GM18951 (cell line): ENCODE data around the gene LINGO3.

Source experiments
- POLR2A ChIP-seq: IDR thresholded peaks from 4 replicates; pipeline ENCODE4 v1.6.1; 2011; ENCODE audit warnings: mild to moderate bottlenecking; ENCODE audit not compliant: insufficient read length, insufficient read depth; ENCODE audit errors: extremely low read depth
- in situ Hi-C: fragments of 300-500 bp; cut with MboI; formaldehyde crosslinking; loops from one replicate; pipeline ENCODE4 v1.12.0; 2022; ENCODE audit warnings: low sequenced_read_pairs, mixed read lengths, inconsistent platforms; ENCODE audit not compliant: unreplicated experiment

The LINGO3 gene

DNA sequence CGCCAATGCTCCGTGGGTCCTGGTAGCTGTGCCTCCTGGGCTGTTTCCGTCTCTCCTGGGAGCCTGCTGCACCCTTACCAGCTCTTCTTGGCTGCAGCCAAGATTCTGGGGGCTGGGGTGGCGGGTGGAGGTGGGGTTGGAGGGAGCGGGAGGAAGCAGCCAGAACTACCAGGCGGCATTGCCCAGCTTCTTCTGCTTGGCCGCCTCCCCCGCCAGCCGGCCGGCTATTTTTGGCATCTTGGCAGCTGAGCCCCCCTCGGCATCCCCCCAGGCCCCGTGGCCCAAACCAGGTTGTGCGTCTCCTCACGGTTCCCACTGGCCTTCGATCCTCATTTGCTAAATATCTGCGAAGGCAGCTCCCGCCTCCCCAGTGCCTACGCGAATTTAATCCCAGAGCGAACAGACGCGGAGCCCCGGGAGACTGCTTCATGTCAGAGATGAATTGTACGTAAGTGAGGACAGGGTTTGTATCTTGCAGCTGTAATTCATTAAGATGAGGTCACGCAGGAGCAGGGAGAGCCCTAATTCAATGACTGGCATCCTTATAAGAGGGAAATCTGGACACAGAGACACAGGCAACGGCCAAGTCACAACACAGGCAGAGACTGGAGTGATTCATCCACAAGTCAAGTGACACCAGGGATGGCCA lies 13.1 kb downstream of the LINGO3 start:
- in situ Hi-C loops, result loop anchor here (25.0 kb wide), 1 partner anchor 317 kb away; no protein-coding TSS in a partner anchor
- TF ChIP-seq POLR2A, result no peak

DNA sequence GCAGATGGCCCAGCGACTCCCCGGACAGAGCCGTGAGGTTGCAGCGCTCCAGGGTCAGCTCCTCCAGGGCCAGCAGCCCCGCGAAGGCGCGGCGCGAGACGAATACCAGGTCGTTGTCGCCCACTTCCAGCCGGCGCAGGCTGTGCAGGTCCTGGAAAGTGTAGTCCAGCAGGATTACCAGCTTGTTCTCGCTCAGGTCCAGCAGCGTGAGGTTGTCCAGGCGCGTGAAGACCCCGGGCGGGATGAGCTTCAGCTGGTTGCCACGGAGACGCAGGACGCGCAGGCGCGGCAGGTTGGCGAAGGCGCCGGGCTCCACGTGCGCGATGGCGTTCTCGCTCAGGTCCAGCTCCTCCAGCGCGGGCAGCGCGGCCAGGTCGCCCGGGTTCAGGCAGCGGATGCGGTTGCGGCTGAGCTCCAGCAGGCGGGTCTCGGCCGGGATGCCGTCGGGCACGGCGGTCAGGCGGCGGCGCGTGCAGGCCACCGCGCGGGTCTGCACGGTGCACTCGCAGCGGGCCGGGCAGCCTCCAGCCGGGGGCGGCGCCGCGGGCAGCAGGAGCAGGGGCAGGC lies 16.7 kb downstream of the LINGO3 start:
- no peak for TF ChIP-seq POLR2A
- in situ Hi-C loops, result loop anchor here (25.0 kb wide), 1 partner anchor 321 kb away; no protein-coding TSS in a partner anchor

DNA sequence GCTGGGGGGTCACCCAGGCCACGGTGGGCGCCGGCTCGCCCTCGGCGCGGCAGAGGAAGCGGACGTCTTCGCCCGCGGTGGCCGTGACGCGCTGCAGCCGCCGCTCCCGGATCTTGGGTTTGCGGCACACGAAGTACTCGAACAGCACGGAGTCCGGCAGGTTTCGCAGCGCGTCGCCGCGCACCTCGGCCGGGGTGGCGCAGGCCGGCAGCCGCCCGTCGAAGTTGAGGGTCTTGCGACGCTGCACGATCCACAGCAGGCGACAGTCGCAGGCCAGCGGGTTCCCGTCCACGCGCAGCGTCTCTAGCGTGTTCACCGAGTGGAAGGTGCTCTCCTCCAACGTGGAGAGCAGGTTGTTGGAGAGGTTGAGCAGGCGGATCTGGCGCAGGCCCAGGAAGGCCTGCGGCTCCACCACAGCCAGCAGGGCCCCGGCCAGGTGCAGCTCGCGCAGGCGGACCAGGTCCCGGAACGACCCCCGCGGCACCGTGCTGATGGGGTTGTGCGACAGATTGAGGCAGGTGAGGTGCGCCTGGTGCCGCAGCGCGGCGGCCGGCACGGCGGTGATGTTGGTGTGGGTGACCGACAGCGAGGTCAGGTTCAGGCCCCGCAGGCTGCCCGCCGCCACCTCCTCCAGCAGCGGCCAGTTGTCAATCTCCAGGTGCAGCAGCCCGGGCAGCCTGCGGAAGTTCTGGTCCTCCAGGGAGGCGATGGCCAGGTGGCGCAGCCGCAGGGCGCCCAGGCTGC lies 17.3 kb downstream of the LINGO3 start:
- in situ Hi-C loops, result loop anchor here (25.0 kb wide), 1 partner anchor 322 kb away; no protein-coding TSS in a partner anchor
- no peak for TF ChIP-seq POLR2A

DNA sequence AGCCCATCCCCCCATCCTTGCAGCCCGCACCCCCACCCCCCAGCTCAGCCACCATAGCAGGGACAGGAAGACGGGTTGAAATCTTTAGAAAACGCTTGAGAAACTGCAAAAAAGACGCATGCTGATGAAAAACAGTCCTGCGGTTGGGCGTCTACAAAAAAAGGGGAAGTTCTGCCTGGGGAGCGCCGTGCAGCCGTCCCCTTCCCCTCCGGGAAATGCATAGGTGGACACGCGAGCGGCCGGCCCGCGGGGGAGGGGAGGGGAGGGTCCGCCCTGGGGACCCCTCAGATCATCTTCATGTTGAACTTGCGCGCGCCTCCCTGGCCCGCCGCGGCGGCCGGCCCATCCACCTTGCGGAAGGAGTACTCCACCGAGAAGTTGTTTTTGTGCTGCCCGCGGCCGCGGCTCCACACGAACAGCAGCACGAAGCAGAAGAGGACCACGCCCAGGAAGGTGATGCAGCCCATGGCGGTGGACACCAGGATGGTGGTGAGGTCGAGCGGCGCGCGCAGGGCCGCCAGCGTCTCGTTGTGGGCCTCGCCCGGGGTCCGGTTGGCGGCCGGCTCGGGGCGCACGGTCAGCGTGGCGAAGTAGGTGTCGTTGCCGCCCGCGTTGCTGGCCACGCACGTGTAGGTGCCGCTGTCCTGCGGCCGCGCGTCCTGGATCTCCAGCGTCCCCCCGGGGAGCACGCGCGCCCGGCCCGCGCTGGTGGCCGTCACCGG lies 18.1 kb downstream of the LINGO3 start:
- in situ Hi-C loops, result loop anchor here (25.0 kb wide), 1 partner anchor 322 kb away; no protein-coding TSS in a partner anchor

DNA sequence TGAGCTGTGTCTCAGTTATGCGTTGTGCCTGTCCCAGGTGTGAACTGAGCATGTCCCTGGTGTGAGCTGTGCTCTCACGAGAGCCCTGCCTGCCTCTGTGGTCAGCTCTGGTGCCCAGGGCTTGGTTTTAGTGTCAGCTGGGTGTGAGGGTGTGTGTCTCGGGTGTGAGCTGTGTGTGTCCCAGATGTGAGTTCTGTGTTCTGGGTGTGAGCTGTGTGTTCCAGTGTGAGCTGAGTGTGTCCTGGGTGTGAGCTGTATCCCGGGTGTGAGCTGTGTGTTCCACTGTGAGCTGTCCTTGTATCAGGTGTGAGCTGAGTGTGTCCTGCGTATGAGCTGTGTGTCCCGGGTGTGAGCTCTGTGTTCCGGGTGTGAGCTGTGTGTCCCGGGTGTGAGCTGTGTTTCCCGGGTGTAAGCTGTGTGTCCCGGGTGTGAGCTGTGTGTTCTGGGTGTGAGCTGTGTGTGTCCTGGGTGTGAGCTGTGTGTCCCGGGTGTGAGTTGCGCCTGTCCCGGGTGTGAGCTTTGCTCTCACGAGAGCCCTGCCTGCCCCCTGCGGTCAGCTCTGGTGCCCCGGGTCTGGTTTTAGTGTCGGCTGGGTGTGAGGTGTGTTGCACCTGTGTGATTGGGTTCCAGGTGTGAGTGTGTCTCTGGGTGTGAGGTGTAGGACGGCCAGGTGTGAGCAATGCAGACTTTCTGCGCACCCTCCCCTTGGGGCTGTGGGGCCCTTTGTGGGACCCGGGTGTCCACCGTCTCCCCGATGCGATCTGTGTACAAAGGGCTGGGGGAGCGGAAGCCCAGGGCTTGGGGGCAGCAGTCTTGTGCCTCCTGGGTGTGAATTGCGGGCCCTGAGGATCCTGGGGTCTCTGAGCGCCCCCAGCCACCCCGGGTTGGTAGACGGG lies 18.9 kb downstream of the LINGO3 start:
- no peak for TF ChIP-seq POLR2A
- in situ Hi-C loops, result loop anchor here (25.0 kb wide), 1 partner anchor 323 kb away; no protein-coding TSS in a partner anchor

More for the DNA sequence above, 18.1 kb downstream of the LINGO3 start:
- no peak for TF ChIP-seq POLR2A

DNA sequence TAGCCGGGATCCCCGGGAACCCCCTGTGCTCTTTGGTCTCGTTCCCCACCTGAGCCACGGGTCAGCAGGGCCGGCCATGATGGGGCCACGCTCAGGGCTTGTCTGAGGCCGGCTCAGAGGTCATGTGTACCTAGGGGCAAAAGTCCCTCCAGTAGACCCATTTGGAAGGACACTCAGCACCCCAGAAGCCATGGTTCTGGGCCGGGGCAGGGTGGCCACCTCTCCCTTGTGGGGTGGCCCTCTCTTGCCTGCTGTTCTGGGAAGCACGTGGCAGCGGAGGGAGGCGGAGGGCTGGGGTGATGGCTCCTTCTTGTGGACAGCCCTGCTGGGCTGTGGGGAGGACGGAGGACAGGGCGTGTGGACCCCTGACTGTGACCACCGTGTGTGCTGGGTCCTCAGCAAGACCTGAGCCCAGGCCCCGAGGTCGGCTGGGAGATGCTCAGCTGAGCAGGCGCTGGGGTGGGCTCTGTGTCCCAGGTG lies 19.6 kb downstream of the LINGO3 start:
- in situ Hi-C loops, result loop anchor here (25.0 kb wide), 1 partner anchor 324 kb away; no protein-coding TSS in a partner anchor
- no peak for TF ChIP-seq POLR2A

DNA sequence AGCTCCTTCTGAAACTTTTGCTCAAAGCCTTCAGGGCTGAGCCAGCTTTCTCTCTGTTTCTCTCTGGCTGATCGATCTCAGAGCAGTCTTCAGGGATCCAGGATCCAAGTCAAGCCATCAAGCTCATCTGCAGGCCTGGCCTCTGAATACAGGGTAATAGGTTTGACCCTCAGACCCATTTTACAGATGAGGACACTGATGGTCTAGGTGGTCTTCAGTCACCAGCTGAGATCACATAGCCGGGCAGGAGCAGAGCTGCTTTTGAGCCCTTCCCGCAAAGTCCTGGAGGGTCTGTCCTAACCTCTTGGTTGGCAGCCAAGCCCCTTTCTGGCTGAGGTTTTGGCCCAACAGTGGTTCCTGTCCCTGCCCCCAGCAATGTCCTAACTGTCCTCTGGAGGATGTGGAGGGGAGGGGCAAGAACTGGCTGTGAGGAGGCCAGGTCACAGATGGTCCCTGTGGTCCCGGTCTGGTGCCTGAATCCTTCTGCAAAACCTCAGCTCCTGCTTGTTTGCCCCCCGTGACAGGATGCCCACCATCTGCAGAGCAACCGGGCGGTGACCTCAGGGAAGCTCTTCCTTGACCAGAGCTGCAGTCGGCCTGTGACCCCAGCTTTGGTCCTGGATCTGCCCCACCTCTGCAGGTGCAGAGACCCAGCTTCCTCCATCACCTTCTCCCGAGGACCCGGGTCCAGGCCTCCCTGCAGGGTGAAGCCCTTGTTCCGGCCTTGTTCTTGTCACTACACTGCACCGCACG lies 20.2 kb downstream of the LINGO3 start:
- in situ Hi-C loops, result loop anchor here (25.0 kb wide), 1 partner anchor 325 kb away; no protein-coding TSS in a partner anchor
- no peak for TF ChIP-seq POLR2A

DNA sequence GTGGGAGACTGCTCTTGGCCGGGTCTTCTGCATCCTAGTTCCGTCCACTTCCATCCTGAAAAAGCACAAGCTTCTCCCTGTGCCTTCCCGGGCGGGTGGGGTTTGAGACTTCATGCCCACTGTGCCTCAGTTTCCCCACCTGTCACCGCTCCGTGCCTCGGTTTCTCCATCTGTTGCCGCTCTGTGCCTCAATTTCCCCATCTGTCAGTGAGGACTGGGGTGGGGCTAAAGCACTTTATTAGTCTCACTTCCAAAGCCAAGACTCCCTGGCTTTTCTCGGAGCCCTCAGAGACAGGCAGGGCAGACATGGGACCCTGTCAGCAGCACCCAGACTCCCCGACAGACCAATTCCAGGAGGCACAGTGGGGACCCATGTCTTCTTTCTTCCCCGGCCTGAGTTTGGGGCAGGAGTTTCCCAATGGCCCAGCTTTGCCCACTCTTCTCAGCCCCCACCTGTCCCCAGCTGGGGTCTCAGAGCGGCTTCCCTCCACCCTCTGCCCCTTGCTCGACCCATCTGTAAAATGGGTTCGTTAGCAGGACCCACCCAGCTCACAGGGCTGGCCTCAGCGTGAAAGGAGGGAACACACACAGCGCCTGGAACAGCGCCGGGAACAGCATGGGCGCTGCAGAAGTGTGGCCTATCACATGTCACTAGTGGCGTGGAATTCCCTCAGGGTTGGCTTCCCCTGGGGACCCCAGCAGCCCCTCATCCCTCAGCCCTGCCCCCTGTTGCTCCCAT lies 21.4 kb downstream of the LINGO3 start:
- no peak for TF ChIP-seq POLR2A
- in situ Hi-C loops, result loop anchor here (25.0 kb wide), 1 partner anchor 326 kb away; no protein-coding TSS in a partner anchor

DNA sequence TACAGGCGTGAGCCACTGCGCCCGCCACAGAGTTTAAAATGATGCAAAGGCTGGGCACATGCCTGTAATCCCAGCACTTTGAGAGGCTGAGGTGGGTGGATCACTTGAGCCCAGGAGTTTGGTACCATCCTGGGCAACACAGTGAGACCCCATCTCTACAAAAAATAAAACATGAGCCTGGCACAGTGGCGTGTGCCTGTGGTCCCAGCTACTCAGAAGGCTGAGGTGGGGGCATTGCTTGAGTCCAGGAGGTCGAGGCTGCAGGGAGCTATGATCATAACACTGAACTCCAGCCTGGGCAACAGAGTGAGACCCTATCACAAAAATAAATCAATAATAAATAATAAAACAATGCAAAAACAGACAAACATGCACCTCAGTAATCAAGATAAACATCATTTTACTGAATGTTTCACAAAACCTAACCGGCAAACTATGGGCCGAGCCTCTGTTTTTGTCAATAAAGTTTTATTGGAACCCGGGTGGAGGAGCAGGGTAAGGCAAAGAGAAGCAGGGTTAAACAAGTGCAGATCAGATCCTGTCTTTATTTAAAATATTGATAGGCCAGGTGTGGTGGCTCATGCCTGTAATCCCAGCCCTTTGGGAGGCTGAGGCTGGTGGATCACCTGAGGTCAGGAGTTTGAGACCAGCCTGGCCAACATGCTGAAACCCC lies 24.0 kb downstream of the LINGO3 start:
- in situ Hi-C loops, result loop anchor here (25.0 kb wide), 1 partner anchor 328 kb away; no protein-coding TSS in a partner anchor
- TF ChIP-seq POLR2A, result no peak

DNA sequence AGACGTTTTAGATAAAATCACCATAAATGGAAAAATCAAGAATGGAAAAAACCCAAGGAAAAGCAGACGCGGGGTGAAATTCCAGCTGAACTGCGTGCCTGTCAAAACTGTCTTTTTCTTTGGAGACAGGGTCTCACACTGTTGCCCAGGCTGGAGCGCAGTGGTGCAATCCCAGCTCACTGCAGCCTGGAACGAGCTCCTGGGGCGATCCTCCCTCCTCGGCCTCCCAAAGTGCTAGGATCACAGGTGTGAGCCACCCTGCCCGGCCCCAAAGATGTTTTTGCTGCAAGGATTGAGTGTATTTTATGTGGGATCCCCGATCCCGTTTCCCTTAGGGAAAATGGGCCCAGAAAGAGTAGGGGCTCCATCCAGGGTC lies 25.1 kb downstream of the LINGO3 start:
- in situ Hi-C loops, result loop anchor here (25.0 kb wide), 1 partner anchor 329 kb away; no protein-coding TSS in a partner anchor

More for the DNA sequence above, 25.1 kb downstream of the LINGO3 start:
- no peak for TF ChIP-seq POLR2A
